SK-N-SH treated with all-trans-retinoic acid at 6 μM for 48 hours (cell line): ENCODE data around the gene NT5DC1.
A peak's percentile ranks its signal among the peaks of the same experiment; 100 is the strongest.

Source experiments
- ATAC-seq: fragments of 200-7000 bp; cut with Tn5 transposase; 3 replicates; pipeline ENCODE4 v1.9.1; 2020; ENCODE audit warnings: mild to moderate bottlenecking, moderate library complexity
- ARNTL ChIP-seq: fragments of 450-650 bp; formaldehyde crosslinking; IDR thresholded peaks from 2 replicates; pipeline ENCODE4 v1.5.0; 2020; ENCODE audit warnings: low read depth, mild to moderate bottlenecking, moderate library complexity, borderline replicate concordance
- BACH2 ChIP-seq: fragments of 250-450 bp; sonication (Bioruptor Pico); IDR thresholded peaks from 2 replicates; pipeline ENCODE4 v1.9.0; 2021; ENCODE audit warnings: mild to moderate bottlenecking, borderline replicate concordance
- CSDC2 ChIP-seq: fragments of 250-450 bp; sonication (Bioruptor Pico); IDR thresholded peaks from 2 replicates; pipeline ENCODE4 v1.5.0; 2020; ENCODE audit warnings: mild to moderate bottlenecking, moderate library complexity
- CSRNP3 ChIP-seq: fragments of 250-450 bp; sonication (Bioruptor Pico); IDR thresholded peaks from 2 replicates; pipeline ENCODE4 v1.5.1; 2021; ENCODE audit warnings: mild to moderate bottlenecking, moderate library complexity
- ESRRG ChIP-seq: fragments of 250-450 bp; sonication (Bioruptor Pico); IDR thresholded peaks from 2 replicates; pipeline ENCODE4 v1.6.1; 2021; ENCODE audit warnings: mild to moderate bottlenecking
- GLIS3 ChIP-seq: fragments of 250-450 bp; sonication (Bioruptor Pico); IDR thresholded peaks from 2 replicates; pipeline ENCODE4 v1.5.0; 2020; ENCODE audit warnings: mild to moderate bottlenecking, moderate library complexity
- ISL1 ChIP-seq: fragments of 250-450 bp; sonication (Bioruptor Pico); IDR thresholded peaks from 2 replicates; pipeline ENCODE4 v2.1.2; 2022; ENCODE audit warnings: mild to moderate bottlenecking, moderate library complexity
- OSR1 ChIP-seq: fragments of 250-450 bp; sonication (Bioruptor Pico); IDR thresholded peaks from 2 replicates; pipeline ENCODE4 v1.8.0; 2022; ENCODE audit warnings: moderate library complexity, mild to moderate bottlenecking, inconsistent platforms
- PPARA ChIP-seq: fragments of 250-450 bp; sonication (Bioruptor Pico); IDR thresholded peaks from 2 replicates; pipeline ENCODE4 v1.5.0; 2020; ENCODE audit warnings: mild to moderate bottlenecking, borderline replicate concordance
- RARB ChIP-seq: fragments of 250-450 bp; sonication (Bioruptor Pico); IDR thresholded peaks from 2 replicates; pipeline ENCODE4 v1.8.0; 2021; ENCODE audit warnings: mild to moderate bottlenecking, moderate library complexity
- TCF4 ChIP-seq: fragments of 250-450 bp; sonication (Bioruptor Pico); IDR thresholded peaks from 2 replicates; pipeline ENCODE4 v1.8.0; 2021; ENCODE audit warnings: mild to moderate bottlenecking, moderate library complexity, borderline replicate concordance
- TOX ChIP-seq: fragments of 250-450 bp; sonication (Bioruptor Pico); IDR thresholded peaks from 2 replicates; pipeline ENCODE4 v1.8.0; 2021; ENCODE audit warnings: mild to moderate bottlenecking, moderate library complexity, borderline replicate concordance
- TSHZ2 ChIP-seq: fragments of 250-450 bp; sonication (Bioruptor Pico); IDR thresholded peaks from 2 replicates; pipeline ENCODE4 v1.5.0; 2020; ENCODE audit warnings: mild to moderate bottlenecking, moderate library complexity
- ZC3H10 ChIP-seq: fragments of 250-450 bp; sonication (Bioruptor Pico); IDR thresholded peaks from 2 replicates; pipeline ENCODE4 v1.5.1; 2021; ENCODE audit warnings: mild to moderate bottlenecking, moderate library complexity
- ZFP3 ChIP-seq: fragments of 250-450 bp; sonication (Bioruptor Pico); IDR thresholded peaks from 2 replicates; pipeline ENCODE4 v1.5.0; 2020; ENCODE audit warnings: mild to moderate bottlenecking, moderate library complexity
- ZFP30 ChIP-seq: fragments of 450-650 bp; formaldehyde crosslinking; IDR thresholded peaks from 2 replicates; pipeline ENCODE4 v1.5.0; 2022; ENCODE audit warnings: mild to moderate bottlenecking, moderate library complexity
- ZNF70 ChIP-seq: fragments of 450-650 bp; formaldehyde crosslinking; IDR thresholded peaks from 2 replicates; pipeline ENCODE4 v1.5.0; 2020; ENCODE audit warnings: mild to moderate bottlenecking, moderate library complexity
- ZNF8 ChIP-seq: fragments of 450-650 bp; formaldehyde crosslinking; IDR thresholded peaks from 2 replicates; pipeline ENCODE4 v1.5.0; 2020; ENCODE audit warnings: mild to moderate bottlenecking, moderate library complexity
- TF ChIP-seq, protein P1 (sequence below): fragments of 250-450 bp; sonication (Bioruptor Pico); IDR thresholded peaks from 2 replicates; pipeline ENCODE4 v1.8.0; 2020; ENCODE audit warnings: mild to moderate bottlenecking, moderate library complexity, borderline replicate concordance
- TF ChIP-seq, protein P2 (sequence below): fragments of 250-450 bp; sonication (Bioruptor Pico); IDR thresholded peaks from 2 replicates; pipeline ENCODE4 v1.8.0; 2021; ENCODE audit warnings: low read depth, mild to moderate bottlenecking, moderate library complexity, borderline replicate concordance
- TF ChIP-seq, protein P3 (sequence below): fragments of 250-450 bp; sonication (Bioruptor Pico); IDR thresholded peaks from 2 replicates; pipeline ENCODE4 v1.5.1; 2020; ENCODE audit warnings: low read depth, mild to moderate bottlenecking, moderate library complexity

The NT5DC1 gene

GRCh38 chr6:116166369-116166768 lies 65.7 kb downstream of the NT5DC1 start (continued):
- TF ChIP-seq, protein P1, sequence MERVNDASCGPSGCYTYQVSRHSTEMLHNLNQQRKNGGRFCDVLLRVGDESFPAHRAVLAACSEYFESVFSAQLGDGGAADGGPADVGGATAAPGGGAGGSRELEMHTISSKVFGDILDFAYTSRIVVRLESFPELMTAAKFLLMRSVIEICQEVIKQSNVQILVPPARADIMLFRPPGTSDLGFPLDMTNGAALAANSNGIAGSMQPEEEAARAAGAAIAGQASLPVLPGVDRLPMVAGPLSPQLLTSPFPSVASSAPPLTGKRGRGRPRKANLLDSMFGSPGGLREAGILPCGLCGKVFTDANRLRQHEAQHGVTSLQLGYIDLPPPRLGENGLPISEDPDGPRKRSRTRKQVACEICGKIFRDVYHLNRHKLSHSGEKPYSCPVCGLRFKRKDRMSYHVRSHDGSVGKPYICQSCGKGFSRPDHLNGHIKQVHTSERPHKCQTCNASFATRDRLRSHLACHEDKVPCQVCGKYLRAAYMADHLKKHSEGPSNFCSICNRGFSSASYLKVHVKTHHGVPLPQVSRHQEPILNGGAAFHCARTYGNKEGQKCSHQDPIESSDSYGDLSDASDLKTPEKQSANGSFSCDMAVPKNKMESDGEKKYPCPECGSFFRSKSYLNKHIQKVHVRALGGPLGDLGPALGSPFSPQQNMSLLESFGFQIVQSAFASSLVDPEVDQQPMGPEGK (CRISPR knock-in tag): no peak
- TF ChIP-seq, protein P2, sequence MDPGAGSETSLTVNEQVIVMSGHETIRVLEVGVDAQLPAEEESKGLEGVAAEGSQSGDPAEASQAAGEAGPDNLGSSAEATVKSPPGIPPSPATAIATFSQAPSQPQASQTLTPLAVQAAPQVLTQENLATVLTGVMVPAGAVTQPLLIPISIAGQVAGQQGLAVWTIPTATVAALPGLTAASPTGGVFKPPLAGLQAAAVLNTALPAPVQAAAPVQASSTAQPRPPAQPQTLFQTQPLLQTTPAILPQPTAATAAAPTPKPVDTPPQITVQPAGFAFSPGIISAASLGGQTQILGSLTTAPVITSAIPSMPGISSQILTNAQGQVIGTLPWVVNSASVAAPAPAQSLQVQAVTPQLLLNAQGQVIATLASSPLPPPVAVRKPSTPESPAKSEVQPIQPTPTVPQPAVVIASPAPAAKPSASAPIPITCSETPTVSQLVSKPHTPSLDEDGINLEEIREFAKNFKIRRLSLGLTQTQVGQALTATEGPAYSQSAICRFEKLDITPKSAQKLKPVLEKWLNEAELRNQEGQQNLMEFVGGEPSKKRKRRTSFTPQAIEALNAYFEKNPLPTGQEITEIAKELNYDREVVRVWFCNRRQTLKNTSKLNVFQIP: no peak

DNA sequence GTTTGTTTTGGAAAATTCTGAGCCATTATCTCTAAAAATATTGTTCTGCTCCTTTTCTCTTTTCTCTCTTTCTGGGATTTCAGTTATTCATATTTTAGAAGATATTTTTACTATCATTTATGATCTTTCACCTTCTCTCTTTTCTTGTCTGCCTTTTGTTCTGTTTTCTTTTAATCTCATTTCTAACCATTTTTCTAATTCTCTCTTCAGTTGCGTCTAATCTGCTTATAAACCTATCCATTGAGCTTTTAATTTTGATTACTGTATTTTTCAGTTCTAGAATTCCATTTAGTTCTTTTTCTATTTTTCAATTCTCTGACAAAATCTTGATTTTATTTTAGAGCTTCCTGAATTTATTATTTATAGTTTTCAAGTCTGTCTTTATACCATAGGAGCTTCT lies 67.5 kb downstream of the NT5DC1 start:
- no peak for ATAC-seq
- TF ChIP-seq TSHZ2 (CRISPR knock-in tag) (no peak), GLIS3 (CRISPR knock-in tag) (no peak), ZFP30 (CRISPR knock-in tag) (peak; percentile 96)

GRCh38 chr6:116169880-116170279 lies 69.2 kb downstream of the NT5DC1 start:
- no peak for ATAC-seq
- no peak for TF ChIP-seq ZFP30 (CRISPR knock-in tag)
- no peak for TF ChIP-seq ZNF8
- TF ChIP-seq ZFP3: no peak
- no peak for TF ChIP-seq ESRRG (CRISPR knock-in tag)
- no peak for TF ChIP-seq RARB (CRISPR knock-in tag)
- TF ChIP-seq TOX (CRISPR knock-in tag): no peak
- TF ChIP-seq ZC3H10: no peak
- no peak for TF ChIP-seq CSDC2 (CRISPR knock-in tag)
- TF ChIP-seq ARNTL: no peak
- TF ChIP-seq, protein P3, sequence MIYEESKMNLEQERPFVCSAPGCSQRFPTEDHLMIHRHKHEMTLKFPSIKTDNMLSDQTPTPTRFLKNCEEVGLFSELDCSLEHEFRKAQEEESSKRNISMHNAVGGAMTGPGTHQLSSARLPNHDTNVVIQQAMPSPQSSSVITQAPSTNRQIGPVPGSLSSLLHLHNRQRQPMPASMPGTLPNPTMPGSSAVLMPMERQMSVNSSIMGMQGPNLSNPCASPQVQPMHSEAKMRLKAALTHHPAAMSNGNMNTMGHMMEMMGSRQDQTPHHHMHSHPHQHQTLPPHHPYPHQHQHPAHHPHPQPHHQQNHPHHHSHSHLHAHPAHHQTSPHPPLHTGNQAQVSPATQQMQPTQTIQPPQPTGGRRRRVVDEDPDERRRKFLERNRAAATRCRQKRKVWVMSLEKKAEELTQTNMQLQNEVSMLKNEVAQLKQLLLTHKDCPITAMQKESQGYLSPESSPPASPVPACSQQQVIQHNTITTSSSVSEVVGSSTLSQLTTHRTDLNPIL (CRISPR knock-in tag): no peak
- TF ChIP-seq TSHZ2 (CRISPR knock-in tag): no peak
- TF ChIP-seq TCF4 (CRISPR knock-in tag): no peak
- TF ChIP-seq ZNF70 (CRISPR knock-in tag): no peak
- no peak for TF ChIP-seq PPARA (CRISPR knock-in tag)
- TF ChIP-seq BACH2 (CRISPR knock-in tag): no peak
- TF ChIP-seq CSRNP3: no peak
- TF ChIP-seq ISL1: no peak
- TF ChIP-seq GLIS3 (CRISPR knock-in tag): no peak
- no peak for TF ChIP-seq OSR1 (CRISPR knock-in tag)
- TF ChIP-seq, protein P1 (CRISPR knock-in tag): no peak
